22Rv1 (cell line): ENCODE data around the gene FHIT.

ENCODE experiments used
- H3K27ac ChIP-seq: fragments of 450-650 bp; 2 replicates; pipeline ENCODE4 v1.5.1; 2017
- ZFX ChIP-seq: fragments of 450-650 bp; IDR thresholded peaks from 2 replicates; pipeline ENCODE4 v1.6.1; 2017; ENCODE audit warnings: antibody characterized with exemption, borderline replicate concordance
- TF ChIP-seq, protein P1 (sequence below): fragments of 450-650 bp; IDR thresholded peaks from 2 replicates; pipeline ENCODE4 v1.5.1; 2017; ENCODE audit warnings: mild to moderate bottlenecking

FHIT gene

DNA sequence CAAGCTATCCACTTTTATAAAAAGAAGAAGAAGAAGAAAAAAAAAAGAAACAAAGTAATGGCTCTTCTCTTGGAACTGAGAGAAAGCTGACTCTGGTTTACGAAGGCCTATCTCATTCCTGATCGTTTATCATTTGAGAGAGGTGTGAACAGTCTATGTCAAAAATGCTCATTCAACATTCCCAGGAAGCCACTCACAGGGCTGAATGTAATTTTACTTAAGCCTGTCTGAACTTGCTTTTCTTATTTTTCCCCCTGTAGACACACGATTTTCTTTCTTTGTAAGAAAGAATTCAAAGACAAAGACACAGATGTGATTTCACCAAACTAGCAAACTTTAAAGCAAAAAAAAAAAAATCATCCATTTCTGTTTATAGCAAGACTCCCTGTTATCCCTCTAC is 805.8 kb downstream of the FHIT start:
- H3K27ac ChIP-seq = no peak overlapping the region
- TF ChIP-seq, protein P1, sequence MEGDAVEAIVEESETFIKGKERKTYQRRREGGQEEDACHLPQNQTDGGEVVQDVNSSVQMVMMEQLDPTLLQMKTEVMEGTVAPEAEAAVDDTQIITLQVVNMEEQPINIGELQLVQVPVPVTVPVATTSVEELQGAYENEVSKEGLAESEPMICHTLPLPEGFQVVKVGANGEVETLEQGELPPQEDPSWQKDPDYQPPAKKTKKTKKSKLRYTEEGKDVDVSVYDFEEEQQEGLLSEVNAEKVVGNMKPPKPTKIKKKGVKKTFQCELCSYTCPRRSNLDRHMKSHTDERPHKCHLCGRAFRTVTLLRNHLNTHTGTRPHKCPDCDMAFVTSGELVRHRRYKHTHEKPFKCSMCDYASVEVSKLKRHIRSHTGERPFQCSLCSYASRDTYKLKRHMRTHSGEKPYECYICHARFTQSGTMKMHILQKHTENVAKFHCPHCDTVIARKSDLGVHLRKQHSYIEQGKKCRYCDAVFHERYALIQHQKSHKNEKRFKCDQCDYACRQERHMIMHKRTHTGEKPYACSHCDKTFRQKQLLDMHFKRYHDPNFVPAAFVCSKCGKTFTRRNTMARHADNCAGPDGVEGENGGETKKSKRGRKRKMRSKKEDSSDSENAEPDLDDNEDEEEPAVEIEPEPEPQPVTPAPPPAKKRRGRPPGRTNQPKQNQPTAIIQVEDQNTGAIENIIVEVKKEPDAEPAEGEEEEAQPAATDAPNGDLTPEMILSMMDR = no peak
- TF ChIP-seq ZFX = no peak

DNA sequence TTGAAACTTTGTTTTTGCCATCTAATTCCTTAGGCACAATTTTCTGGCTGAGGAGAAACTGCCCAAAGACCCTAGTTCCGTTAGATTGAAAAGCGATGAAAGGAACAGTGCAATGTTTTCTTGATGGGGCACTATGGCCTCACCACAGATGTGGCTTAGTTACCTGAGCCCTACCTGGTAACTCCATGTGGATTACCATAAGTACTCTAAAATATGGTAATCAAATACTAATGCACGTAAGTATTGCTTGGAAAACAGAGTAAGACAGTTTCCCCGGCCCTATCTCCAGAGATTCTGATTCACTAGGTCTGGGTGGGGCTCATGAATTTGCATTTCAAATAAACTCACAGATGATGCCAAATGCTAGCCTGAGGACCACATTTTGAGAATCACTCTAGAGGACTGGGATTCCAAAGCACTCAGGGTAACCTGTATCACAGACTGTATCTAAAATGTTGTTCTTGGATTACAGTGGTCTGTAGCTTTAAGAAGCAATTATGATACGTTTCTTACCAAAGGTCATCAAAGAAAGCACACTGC is 806.3 kb downstream of the FHIT start:
- no peak overlapping the region for H3K27ac ChIP-seq
- no peak for TF ChIP-seq ZFX
- TF ChIP-seq, protein P1 = no peak

DNA sequence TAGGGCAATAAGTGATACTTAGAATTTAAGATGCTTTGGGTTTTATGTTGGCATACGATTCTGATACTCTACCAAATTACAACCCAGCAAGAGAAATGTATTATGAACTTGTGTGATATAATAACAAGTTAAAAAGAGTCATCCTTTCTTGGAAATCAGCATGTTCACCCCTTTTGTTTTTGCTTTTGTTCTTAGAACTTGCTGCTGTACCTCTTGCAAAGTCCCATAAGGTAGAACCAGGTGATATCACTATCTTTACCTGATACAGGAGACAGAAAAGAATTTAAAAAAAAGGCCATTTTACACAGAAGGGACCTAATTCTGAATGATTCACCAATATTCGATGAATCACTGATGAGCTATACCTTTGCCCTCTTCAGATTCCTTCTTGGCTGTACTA is 810.4 kb downstream of the FHIT start:
- H3K27ac ChIP-seq = no peak overlapping the region
- TF ChIP-seq, protein P1 = no peak
- TF ChIP-seq ZFX = no peak

DNA sequence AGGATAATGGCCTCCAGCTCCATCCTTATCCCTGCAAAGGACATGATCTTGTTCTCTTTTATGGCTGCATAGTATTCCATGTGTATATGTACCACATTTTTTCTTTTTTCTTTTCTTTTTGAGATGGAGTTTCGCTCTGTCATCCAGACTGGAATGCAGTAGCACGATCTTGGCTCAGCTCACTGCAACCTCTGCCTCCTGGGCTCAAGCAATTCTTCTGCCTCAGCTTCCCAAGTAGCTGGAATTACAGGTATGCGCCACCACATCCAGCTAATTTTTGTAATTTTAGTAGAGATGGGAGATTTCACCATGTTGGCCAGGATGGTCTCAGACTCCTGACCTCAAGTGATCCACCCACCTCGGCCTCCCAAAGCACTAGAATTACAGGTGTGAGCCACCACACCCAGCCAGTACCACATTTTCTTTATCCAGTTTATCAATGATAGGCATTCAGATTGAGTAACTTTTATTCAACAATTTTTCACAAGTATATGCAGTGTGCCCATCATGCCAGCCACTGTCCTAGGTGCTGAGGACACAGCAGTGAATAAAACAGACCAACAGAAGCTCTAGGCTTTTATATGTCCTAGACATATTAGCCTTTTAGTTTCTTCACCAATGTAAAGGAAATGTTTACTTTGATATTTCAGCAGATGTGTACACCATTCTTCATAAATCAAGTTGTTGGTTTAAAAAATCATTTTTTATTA is 815.2 kb downstream of the FHIT start:
- TF ChIP-seq ZFX = no peak
- TF ChIP-seq, protein P1 = no peak
- no peak overlapping the region for H3K27ac ChIP-seq

DNA sequence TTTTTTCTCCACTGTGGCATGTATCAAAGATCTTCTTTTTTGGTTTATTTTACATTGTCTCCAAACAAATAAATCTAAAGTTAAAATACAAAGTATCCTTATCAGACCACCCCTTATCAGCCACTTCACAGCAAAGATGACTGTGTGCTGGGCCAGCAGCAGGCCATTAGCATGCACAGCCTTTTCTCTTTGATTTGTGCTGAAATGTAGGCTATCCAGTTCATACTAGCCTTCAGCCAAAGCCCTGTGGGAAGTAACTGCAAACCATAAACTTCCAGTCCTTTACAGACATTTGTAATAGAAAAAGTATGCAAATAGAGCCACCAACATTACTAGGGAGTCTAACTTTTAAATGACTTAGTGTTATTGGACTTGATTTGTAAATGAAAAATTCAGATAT is 816.3 kb downstream of the FHIT start:
- TF ChIP-seq, protein P1 = no peak
- no peak for TF ChIP-seq ZFX
- H3K27ac ChIP-seq = no peak overlapping the region

DNA sequence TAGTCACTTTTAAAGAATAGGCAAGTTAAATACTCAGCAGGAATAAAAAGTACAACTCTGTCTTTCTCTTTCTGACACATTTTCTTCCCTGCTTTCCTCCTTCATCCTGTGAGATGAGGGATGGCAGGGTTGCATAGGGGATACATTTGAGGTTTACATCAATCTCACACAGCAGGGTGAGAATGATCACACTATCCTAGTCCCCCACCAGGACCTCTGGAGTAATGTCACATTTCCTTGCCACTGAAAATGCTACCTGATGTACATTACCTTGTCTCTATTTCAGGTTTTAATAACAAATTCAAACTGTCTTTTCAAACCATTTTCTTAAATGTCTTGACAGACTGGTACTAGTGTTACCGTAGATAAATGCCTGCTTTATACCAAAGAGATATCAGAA is 816.9 kb downstream of the FHIT start:
- no peak for TF ChIP-seq ZFX
- TF ChIP-seq, protein P1 = no peak

DNA sequence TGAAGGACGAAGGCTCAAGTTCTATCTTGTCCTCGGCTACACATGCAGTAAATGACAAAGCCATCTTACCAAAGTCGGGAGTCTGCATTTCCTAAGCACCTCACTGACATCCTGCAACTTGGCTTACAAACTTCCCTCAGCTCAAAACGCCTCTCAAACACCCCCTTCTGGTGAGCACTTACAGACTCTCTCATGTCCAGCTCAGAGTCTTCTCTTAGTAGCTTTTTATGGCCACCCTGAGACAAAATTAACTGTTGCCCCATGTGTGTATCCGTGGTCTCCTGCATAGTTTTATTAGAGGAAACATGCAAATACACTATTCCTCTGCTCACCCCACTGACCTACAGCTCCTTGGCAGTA is 819.7 kb downstream of the FHIT start:
- H3K27ac ChIP-seq = no peak overlapping the region

More for the DNA sequence above, 816.9 kb downstream of the FHIT start:
- no peak overlapping the region for H3K27ac ChIP-seq

More for the DNA sequence above, 819.7 kb downstream of the FHIT start:
- TF ChIP-seq, protein P1 = no peak
- TF ChIP-seq ZFX = no peak
